ENCODE measurements around the gene KIAA0319L.
A peak's percentile ranks its signal among the peaks of the same experiment; 100 is the strongest.
"Not testable (repeated sequence)": the region's sequence is repeated elsewhere in the genome, so short reads cannot be mapped to it uniquely, and the experiment has no call there.

Gene KIAA0319L

DNA sequence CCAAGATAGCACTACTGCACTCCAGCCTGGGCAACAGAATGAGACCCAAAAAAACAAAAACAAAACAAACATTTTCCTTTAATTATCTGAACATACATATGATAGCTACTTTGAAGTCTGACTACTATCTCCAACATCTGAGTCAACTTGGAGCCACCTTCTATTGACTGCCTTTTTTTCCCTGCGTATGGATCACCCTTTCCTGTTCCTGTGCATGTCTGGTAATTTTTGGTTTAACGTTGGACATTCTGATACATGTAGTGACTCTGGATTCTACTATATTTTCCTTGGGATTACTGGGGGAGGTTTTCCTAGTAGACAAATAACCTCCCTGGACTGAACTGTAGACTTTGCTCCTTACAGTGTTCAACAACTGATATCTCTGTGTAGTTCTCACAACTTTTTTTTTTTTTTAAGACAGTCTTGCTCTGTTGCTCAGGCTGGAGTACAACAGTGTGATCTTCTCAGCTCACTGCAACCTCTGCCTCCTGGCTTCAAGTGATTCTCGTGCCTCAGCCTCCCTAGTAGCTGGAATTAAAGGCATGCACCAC lies 70.3 kb downstream of the KIAA0319L start:
- DNase-seq (ENCODE audit: low read depth) = no peak

DNA sequence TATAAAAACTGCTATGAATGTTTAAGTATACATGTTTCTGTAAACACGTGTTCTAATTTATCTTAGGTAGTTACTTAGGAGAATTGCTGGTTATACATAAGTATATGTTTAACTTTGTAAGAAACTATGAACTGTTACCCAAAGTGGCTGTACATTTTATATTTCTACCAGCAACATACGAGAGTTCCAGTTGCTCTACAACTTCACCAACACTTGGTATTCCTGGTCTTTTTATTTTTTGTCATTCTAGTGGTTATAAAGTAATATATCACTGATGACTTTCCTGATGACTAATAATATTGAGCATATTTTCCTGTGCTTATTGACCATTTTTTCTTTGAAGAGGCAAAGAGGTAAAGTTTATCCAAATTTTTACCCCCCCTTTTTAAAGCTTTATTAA lies 76.0 kb downstream of the KIAA0319L start:
- no peak for DNase-seq (ENCODE audit: low read depth)

DNA sequence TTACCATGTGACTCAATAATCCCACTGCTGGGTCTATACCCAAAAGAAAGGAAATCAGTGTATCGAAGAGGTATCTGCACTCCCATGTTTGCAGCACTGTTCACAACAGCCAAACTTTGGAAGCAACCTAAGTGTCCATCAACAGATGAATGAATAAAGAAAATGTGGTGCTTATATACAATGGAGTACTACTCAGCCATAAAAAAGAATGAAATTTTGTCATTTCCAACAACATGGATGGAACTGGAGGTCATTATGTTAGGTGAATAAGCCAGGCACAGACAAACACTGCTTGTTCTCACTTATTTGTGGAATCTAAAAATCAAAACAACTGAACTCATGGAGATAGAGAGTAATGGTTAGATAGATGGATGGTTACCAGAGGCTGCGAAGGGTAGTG lies 79.3 kb downstream of the KIAA0319L start:
- no peak for DNase-seq (ENCODE audit: low read depth)

DNA sequence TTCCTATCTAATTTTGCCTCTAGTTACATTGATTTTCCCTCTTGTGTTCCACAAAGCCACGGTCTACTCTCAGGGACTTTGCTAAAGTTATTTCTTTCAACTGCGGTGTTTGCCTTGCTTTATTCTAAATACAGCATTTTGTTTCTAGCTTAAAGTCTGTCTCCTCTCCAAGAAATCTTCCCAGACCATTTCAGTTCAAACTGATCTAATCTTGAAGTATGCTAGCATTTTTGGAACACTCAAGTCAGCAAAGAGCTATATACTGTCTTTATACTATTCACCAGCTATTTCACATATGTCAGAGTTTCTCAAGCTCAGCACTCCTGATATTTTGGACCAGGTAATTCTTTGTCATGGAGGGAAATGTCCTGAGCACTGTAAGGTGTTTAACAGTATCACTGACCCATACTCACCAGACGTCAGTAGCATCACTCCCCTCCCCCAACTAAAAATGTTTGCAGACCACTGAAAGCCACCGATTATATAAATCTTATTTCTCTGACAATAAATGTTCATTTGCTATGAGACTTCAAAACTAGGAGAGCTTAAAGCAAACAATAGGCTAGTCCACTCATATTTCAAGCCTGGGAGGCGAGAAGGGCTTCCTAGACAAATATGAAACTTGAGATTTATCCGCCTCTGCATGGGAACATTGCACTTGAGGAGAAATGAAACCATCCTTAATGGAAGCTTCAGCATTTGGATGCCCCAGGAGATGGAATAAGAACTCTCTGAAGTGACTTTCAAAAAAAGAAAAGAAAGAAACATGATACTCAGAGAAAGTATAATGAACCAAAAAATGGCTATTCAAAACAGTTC lies 81.1 kb downstream of the KIAA0319L start:
- no peak for DNase-seq (ENCODE audit: low read depth)

DNA sequence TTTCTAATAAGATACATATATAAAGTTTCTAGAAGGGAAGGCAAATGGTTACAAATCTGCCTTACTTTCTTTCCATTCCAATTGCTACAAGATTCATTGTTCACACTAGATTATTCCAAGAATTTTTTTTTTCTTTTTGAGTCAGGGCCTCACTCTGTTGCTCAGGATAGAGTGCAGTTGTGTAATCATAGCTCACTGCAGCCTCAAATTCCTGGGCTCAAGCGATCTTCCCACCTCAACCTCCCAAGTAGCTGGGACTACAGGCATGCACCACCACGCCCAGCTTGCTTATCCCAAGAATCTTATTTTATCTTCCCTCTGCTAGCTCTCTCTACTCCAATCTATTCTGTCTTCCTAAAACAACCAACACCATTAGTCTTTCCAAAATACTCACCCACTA lies 81.8 kb downstream of the KIAA0319L start:
- no peak for DNase-seq (ENCODE audit: low read depth)

GRCh38 chr1:35473216-35473615 lies 84.0 kb downstream of the KIAA0319L start:
- not testable (repeated sequence) for DNase-seq (ENCODE audit: low read depth)

DNA sequence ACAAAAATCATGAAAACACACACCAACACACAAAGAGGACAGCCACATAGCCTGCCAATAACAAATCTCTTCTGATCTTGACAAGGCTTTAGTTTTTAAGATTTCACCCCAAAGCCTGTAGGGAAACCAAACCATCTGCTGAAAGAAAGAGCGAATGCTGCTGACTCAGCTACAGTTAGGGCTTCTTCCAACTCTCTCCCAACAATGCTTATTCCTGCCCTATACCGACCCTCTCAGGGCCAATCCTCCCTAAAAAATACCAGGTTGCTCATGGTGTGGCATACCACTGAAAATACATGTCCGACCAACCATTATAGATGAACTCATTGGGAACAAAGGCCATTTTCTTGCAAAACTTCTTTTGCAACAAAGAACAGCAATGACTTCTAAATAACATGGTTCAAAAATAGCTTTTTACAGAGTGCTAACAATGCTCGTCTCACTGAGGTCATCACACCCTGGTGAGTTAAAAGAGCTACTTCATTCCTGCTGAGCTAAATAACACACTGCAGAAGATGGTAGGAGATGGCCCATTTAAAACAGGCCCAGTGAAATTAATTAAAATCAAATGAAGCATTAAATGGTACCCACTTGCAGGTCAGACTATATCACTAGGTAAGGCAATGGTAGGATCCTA lies 86.1 kb downstream of the KIAA0319L start:
- DNase-seq (ENCODE audit: low read depth) = no peak

- no peak for DNase-seq (ENCODE audit: low read depth)
Observed at GRCh38 chr1:35466120-35466519, 91.1 kb downstream of the KIAA0319L start.

DNA sequence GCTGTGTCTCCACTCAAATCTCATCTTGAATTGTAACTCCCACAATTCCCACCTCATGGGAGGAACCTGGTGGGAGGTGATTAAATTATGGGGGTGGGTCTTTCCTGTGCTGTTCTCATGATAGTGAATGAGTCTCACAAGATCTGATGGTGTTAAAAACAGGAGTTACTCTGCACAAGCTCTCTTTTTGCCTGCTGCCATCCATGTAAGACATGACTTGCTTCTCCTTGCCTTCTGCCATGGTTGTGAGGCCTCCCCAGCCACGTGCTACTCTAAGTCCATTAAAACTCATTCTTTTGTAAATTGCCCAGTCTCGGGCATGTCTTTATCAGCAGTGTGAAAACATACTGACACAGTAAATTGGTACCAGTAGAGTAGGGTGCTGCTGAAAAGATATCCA lies 93.5 kb downstream of the KIAA0319L start:
- DNase-seq (ENCODE audit: low read depth) = not testable (repeated sequence)

- DNase-seq (ENCODE audit: low read depth) = no peak
Observed at GRCh38 chr1:35463232-35463631, 94.0 kb downstream of the KIAA0319L start.

DNA sequence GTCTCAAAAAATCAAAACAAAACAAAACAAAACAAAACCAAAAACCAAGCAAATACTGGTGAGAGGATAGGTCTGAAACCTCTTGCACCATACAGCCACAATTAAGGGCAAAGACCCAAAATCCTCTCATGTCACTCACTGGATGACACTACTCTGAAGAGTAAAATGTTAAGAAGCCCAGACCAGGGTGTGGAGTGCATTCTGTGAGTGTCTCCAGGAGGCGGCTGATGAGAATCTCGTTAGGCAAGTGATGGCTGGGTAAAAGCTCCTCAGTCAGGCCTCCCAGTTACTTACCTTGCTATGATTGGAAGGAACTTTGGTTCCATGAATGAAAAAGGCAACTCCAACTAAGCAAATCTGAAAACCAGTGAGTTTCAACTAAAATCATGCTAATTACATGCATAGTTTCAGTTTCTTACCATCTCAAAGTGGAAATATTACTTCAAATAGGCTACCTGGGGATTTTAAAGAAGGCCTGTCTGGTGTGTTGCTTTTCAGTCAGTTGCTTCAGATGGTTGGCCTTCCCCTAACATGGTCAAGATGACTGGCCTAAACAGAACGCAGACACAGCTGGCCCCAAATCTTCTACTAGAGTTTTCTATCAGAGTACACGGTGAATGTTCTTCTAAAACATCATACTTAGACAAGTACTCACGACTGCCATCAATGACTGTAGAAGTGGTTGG lies 95.1 kb downstream of the KIAA0319L start:
- no peak for DNase-seq (ENCODE audit: low read depth)

- DNase-seq (ENCODE audit: low read depth) = no peak
Observed at GRCh38 chr1:35460796-35461195, 96.4 kb downstream of the KIAA0319L start.

DNA sequence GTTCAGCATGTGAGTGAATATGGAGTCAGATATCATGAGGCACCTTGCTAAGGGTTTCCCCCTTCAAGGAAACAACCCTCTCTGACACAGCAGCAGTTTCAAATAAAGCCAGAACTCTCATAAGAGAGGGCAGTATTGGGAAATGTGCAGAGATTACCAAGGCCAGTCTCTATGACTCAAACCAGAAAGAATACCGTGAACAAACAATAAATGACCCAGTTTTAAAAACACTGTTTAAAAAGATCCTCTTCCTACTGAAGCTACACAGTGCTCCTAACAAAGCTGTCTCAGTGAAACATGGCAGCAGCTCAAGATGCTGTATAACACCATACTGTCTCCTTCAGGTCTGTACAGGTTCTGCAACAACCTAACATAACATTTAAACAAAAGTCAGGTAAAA lies 102.6 kb downstream of the KIAA0319L start:
- DNase-seq (ENCODE audit: low read depth) = peak; percentile 57

DNA sequence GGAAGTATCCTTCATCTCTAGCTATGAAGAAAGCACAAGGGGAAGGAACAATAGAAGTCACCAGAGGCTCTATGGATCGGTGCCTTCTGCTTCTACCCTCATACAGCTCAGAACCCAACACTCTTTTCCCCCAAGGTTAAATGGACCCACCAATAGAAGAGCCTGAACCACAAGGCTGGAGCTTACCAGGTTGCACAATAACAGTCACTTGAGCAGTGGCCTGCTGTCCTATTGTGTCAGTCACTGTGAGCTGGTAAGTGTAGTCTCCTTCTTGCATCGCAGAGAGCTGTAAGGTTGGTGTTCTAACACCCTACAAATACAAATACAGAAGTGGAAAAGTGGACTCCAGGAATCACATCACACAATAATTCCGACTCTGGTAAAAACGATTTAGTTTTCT lies 103.0 kb downstream of the KIAA0319L start:
- no peak for DNase-seq (ENCODE audit: low read depth)

GRCh38 chr1:35453031-35453430 lies 104.2 kb downstream of the KIAA0319L start:
- DNase-seq (ENCODE audit: low read depth) = no peak

DNA sequence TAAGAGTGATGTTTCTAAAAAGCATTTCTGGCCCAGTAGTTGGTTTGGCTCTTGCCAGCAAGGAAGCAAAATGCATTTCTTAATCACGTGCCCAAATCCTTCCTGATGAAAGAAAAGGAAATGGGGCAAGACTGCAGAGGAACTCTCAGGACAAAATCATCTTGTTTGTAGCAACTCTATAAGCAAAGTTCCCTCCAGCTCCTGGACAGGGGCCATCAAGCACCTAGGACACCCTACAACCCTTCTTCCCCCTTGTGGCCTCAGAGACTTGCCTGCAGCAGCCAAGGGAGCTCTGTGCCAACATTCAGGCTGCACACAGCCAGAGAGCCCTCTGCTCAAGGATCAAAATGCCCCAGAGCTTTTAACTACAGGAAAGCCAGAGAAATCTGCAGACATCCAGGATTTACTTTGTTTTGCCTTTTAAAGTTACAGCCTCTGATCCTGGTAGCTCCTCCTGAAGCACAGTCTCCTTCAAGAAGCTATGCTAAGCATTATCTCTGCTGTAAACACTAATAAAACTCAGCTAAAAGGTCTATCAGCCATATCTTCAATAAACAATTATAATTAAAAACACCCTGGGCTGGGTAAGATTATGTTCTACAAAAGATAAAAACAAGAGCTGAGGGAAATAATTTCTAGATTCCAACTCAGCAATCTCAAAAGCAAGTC lies 105.0 kb downstream of the KIAA0319L start:
- DNase-seq (ENCODE audit: low read depth) = peak; percentile 38

GRCh38 chr1:35451125-35451528 lies 106.1 kb downstream of the KIAA0319L start:
- DNase-seq (ENCODE audit: low read depth) = peak; percentile 33

DNA sequence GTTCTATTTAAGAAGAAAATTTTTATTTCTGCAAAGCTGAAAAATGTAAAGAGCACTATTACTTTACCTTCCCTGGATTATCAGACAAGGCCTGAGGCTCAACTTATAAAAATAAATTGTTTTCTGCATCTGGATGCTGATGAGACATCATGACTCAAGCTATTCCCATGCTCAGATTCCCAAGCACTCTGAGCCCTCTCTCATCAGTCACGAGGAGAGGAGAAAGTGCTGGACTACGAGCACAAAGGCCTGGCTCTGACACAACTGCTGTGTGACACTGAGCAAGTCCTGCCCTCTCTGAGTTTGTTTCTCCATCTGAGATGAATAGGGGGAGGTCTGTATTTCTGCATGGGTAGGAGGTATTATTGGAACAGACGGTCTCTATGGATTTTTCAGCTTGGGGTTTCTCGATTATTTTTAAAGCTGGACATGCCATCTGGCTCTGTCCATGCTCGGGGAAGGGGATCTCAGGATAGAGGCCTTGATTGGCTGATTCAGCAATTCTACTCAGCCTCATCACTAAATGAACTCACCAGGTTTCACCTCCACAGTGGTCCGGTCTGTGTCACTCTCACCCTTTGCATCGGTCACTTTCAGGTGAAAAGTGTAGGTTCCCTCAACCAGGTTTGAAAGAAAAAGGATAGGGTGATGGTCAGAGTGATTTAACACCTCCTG lies 107.7 kb downstream of the KIAA0319L start:
- DNase-seq (ENCODE audit: low read depth) = peak; percentile 84

DNA sequence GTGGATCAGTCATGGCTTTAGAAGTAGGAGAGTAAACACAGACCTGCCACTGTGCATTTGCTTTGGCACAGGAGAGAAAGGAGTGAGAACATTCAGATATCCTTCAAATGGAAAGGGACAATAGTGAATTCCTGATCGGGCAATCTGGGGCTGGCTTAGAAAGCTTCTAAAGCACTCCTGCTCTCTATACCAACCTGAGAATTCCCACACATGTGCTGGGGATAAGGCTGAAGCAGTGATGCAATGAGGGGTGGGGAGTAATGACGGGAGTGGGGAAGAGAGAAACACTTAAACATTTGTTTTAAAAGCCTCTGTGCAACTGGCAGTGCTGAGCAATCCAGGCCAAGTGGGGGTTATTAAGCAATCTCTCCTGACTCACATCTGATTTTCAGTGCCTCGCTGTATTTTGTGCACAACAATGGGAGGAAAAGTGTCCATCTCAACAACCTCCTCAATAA lies 108.8 kb downstream of the KIAA0319L start:
- DNase-seq (ENCODE audit: low read depth) = peak; percentile 84

DNA sequence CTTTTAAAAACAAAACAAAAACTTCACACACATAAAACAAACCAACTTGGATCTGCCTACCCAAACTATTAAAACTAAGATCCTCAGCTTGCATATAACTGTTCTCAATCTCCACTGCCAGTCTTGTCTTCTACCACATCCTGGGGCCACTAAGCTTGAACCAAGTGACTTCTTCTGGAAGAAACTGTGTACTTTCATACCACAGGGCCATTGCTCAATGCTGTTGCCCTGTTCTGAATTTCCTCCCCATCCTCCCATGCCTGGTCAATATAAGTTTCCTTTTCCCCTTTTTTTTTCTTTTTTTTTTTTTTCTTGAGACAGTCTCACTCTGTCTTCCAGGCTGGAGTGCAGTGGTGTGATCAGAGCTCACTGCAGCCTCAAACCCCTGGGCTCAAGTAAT lies 109.9 kb downstream of the KIAA0319L start:
- DNase-seq (ENCODE audit: low read depth) = no peak

DNA sequence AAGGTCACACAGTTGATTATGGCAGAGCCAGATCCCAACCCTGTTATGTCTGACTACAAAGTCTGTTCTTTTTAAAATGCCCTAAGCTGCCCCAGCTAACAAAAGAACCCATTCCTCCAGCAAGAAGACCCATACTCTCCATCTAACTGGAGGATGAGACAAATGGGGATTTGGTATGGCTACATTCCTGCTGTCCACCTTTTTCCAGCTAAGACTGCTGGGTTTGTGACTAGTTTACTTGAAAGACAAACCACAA lies 112.8 kb downstream of the KIAA0319L start:
- DNase-seq (ENCODE audit: low read depth) = no peak
